ENCODE results near the gene PSORS1C2.

PSORS1C2 gene

GRCh38 chr6:31121131-31121790 lies 17.6 kb downstream of the PSORS1C2 start:
- H3K9ac ChIP-seq (ENCODE audit: low read depth, low read length), result no peak overlapping the region
- H3K27ac ChIP-seq (ENCODE audit: low read depth, low read length), result no peak overlapping the region
- no peak overlapping the region for H3K4me3 ChIP-seq (ENCODE audit: low read length)
- no peaks in the 10 kb centered on the region for H3K27me3 ChIP-seq (ENCODE audit: insufficient read depth, low read length)
- H3K9me3 ChIP-seq (ENCODE audit: insufficient read depth, low read depth, low read length), result no peaks in the 10 kb centered on the region
- WGBS, result 93% methylated on average over 12 of the region's 12 CpGs
- H3K36me3 ChIP-seq (ENCODE audit: insufficient read depth, low read length), result no peaks in the 10 kb centered on the region
- H3K4me1 ChIP-seq (ENCODE audit: insufficient read depth, low read length), result peaks cover 7% of the 10 kb centered on the region; the same call in 1 of the 2 replicates

- no peaks in the 10 kb centered on the region for H3K27me3 ChIP-seq (ENCODE audit: insufficient read depth, low read length)
- H3K4me1 ChIP-seq (ENCODE audit: insufficient read depth, low read length), result peaks cover 6% of the 10 kb centered on the region; the same call in 1 of the 2 replicates
- H3K9me3 ChIP-seq (ENCODE audit: insufficient read depth, low read depth, low read length), result no peaks in the 10 kb centered on the region
- H3K9ac ChIP-seq (ENCODE audit: low read depth, low read length), result no peak within 1 kb of the TSS
- H3K4me3 ChIP-seq (ENCODE audit: low read length), result no peak within 1 kb of the TSS
- 91% methylated on average over 26 of the region's 26 CpGs for WGBS
- H3K27ac ChIP-seq (ENCODE audit: low read depth, low read length), result no peak within 1 kb of the TSS
- H3K36me3 ChIP-seq (ENCODE audit: insufficient read depth, low read length), result no peaks in the 10 kb centered on the region
Observed at GRCh38 chr6:31120151-31120915, 18.5 kb downstream of the PSORS1C2 start, which contains the start of gene CDSN. Gene CDSN, minus strand, starts transcription at chr6:31120446. Its CDS starts 27 bp downstream, at chr6:31120419.

GRCh38 chr6:31118178-31118577 lies 20.7 kb downstream of the PSORS1C2 start:
- WGBS, result 93% methylated on average over 7 of the region's 7 CpGs

GRCh38 chr6:31116661-31117385 lies 22.0 kb downstream of the PSORS1C2 start:
- Histone ChIP-seq H3K9me3 (ENCODE audit: insufficient read depth, low read depth, low read length) (no peaks in the 10 kb centered on the region), H3K4me1 (ENCODE audit: insufficient read depth, low read length) (peaks cover 16% of the 10 kb centered on the region; the same call in 1 of the 2 replicates), H3K36me3 (ENCODE audit: insufficient read depth, low read length) (no peaks in the 10 kb centered on the region), H3K27me3 (ENCODE audit: insufficient read depth, low read length) (peaks cover 4% of the 10 kb centered on the region; the same call in 1 of the 2 replicates), H3K9ac (ENCODE audit: low read depth, low read length) (no peak overlapping the region), H3K27ac (ENCODE audit: low read depth, low read length) (no peak overlapping the region), H3K4me3 (ENCODE audit: low read length) (no peak overlapping the region)
- WGBS, result 89% methylated on average over 19 of the region's 19 CpGs

More at GRCh38 chr6:31118178-31118577, 20.7 kb downstream of the PSORS1C2 start:
- Histone ChIP-seq H3K9ac (ENCODE audit: low read depth, low read length) (no peak overlapping the region), H3K9me3 (ENCODE audit: insufficient read depth, low read depth, low read length) (no peaks in the 10 kb centered on the region), H3K4me3 (ENCODE audit: low read length) (no peak overlapping the region), H3K27me3 (ENCODE audit: insufficient read depth, low read length) (no peaks in the 10 kb centered on the region), H3K36me3 (ENCODE audit: insufficient read depth, low read length) (no peaks in the 10 kb centered on the region), H3K27ac (ENCODE audit: low read depth, low read length) (no peak overlapping the region), H3K4me1 (ENCODE audit: insufficient read depth, low read length) (peaks cover 16% of the 10 kb centered on the region; the same call in 1 of the 2 replicates)

- no peaks in the 10 kb centered on the region for H3K36me3 ChIP-seq (ENCODE audit: insufficient read depth, low read length)
- no peak overlapping the region for H3K4me3 ChIP-seq (ENCODE audit: low read length)
- H3K4me1 ChIP-seq (ENCODE audit: insufficient read depth, low read length), result peaks cover 17% of the 10 kb centered on the region; the same call in 1 of the 2 replicates
- H3K9me3 ChIP-seq (ENCODE audit: insufficient read depth, low read depth, low read length), result no peaks in the 10 kb centered on the region
- no peak overlapping the region for H3K9ac ChIP-seq (ENCODE audit: low read depth, low read length)
- H3K27me3 ChIP-seq (ENCODE audit: insufficient read depth, low read length), result peaks cover 4% of the 10 kb centered on the region; the same call in 1 of the 2 replicates
- no peak overlapping the region for H3K27ac ChIP-seq (ENCODE audit: low read depth, low read length)
- whole genome bisulfite sequencing, result 92% methylated on average over 12 of the region's 12 CpGs
Observed at GRCh38 chr6:31115941-31116560, 22.8 kb downstream of the PSORS1C2 start.

- Histone ChIP-seq H3K9me3 (ENCODE audit: insufficient read depth, low read depth, low read length) (no peaks in the 10 kb centered on the region), H3K9ac (ENCODE audit: low read depth, low read length) (no peak overlapping the region), H3K4me3 (ENCODE audit: low read length) (no peak overlapping the region), H3K36me3 (ENCODE audit: insufficient read depth, low read length) (no peaks in the 10 kb centered on the region), H3K4me1 (ENCODE audit: insufficient read depth, low read length) (peaks cover 26% of the 10 kb centered on the region), H3K27ac (ENCODE audit: low read depth, low read length) (no peak overlapping the region), H3K27me3 (ENCODE audit: insufficient read depth, low read length) (peaks cover 4% of the 10 kb centered on the region; the same call in 1 of the 2 replicates)
- WGBS, result 75% methylated on average over 8 of the region's 9 CpGs
Observed at GRCh38 chr6:31114970-31115849, 23.7 kb downstream of the PSORS1C2 start.

GRCh38 chr6:31114541-31114878 lies 24.4 kb downstream of the PSORS1C2 start, which contains the start of gene PSORS1C1:
Gene PSORS1C1, plus strand, starts transcription at chr6:31114800. Its CDS starts 14,833 bp downstream, at chr6:31129633.
- H3K27ac ChIP-seq (ENCODE audit: low read depth, low read length), result no peak within 1 kb of the TSS
- no peak within 1 kb of the TSS for H3K9ac ChIP-seq (ENCODE audit: low read depth, low read length)
- H3K4me1 ChIP-seq (ENCODE audit: insufficient read depth, low read length), result peaks cover 28% of the 10 kb centered on the region
- H3K36me3 ChIP-seq (ENCODE audit: insufficient read depth, low read length), result no peaks in the 10 kb centered on the region
- H3K9me3 ChIP-seq (ENCODE audit: insufficient read depth, low read depth, low read length), result no peaks in the 10 kb centered on the region
- H3K27me3 ChIP-seq (ENCODE audit: insufficient read depth, low read length), result peaks cover 9% of the 10 kb centered on the region
- H3K4me3 ChIP-seq (ENCODE audit: low read length), result no peak within 1 kb of the TSS
- 50% methylated on average over 3 of the region's 3 CpGs for WGBS

- Histone ChIP-seq H3K36me3 (ENCODE audit: insufficient read depth, low read length) (no peaks in the 10 kb centered on the region), H3K4me3 (ENCODE audit: low read length) (no peak overlapping the region), H3K27me3 (ENCODE audit: insufficient read depth, low read length) (peaks cover 9% of the 10 kb centered on the region), H3K27ac (ENCODE audit: low read depth, low read length) (no peak overlapping the region), H3K9ac (ENCODE audit: low read depth, low read length) (no peak overlapping the region), H3K9me3 (ENCODE audit: insufficient read depth, low read depth, low read length) (no peaks in the 10 kb centered on the region), H3K4me1 (ENCODE audit: insufficient read depth, low read length) (peaks cover 28% of the 10 kb centered on the region)
- WGBS, result 36% methylated on average over 7 of the region's 7 CpGs
Observed at GRCh38 chr6:31113861-31114540, 24.9 kb downstream of the PSORS1C2 start.

- peaks cover 28% of the 10 kb centered on the region for H3K4me1 ChIP-seq (ENCODE audit: insufficient read depth, low read length)
- no peak within 1 kb of the TSS for H3K4me3 ChIP-seq (ENCODE audit: low read length)
- H3K27ac ChIP-seq (ENCODE audit: low read depth, low read length), result no peak within 1 kb of the TSS
- 77% methylated on average over 4 of the region's 5 CpGs for WGBS
- H3K36me3 ChIP-seq (ENCODE audit: insufficient read depth, low read length), result no peaks in the 10 kb centered on the region
- peaks cover 9% of the 10 kb centered on the region for H3K27me3 ChIP-seq (ENCODE audit: insufficient read depth, low read length)
- H3K9ac ChIP-seq (ENCODE audit: low read depth, low read length), result no peak within 1 kb of the TSS
- no peaks in the 10 kb centered on the region for H3K9me3 ChIP-seq (ENCODE audit: insufficient read depth, low read depth, low read length)
Observed at GRCh38 chr6:31112478-31112877, 26.4 kb downstream of the PSORS1C2 start, which contains the start of gene C6orf15. Gene C6orf15, minus strand, starts transcription at chr6:31112575. Its CDS starts 20 bp downstream, at chr6:31112555.

Measured in HUES64 (cell line).